Loucy (cell line): ENCODE results near the gene FHL1.

Experiments
- H2AFZ ChIP-seq: fragments of 200-600 bp; sonication (generic); 2 replicates; pipeline ENCODE4 v1.6.0; 2016; ENCODE audit warnings: antibody characterized with exemption, mild to moderate bottlenecking, low read length, moderate library complexity
- H3F3A ChIP-seq: fragments of 200-600 bp; 2 replicates; pipeline ENCODE4 v1.6.0; 2016; ENCODE audit warnings: antibody characterized with exemption, low read depth, mild to moderate bottlenecking
- H3K27me3 ChIP-seq: fragments of 200-600 bp; sonication (generic); 2 replicates; pipeline ENCODE4 v1.6.1; 2014; ENCODE audit warnings: low read length, mild to moderate bottlenecking; ENCODE audit not compliant: insufficient read depth, poor library complexity, severe bottlenecking
- H3K36me3 ChIP-seq: fragments of 200-600 bp; sonication (generic); 2 replicates; pipeline ENCODE4 v1.6.1; 2016; ENCODE audit warnings: low read length; ENCODE audit not compliant: insufficient read depth
- H3K4me1 ChIP-seq: fragments of 200-600 bp; sonication (generic); 2 replicates; pipeline ENCODE4 v1.5.1; 2014; ENCODE audit warnings: low read length, mild to moderate bottlenecking; ENCODE audit not compliant: insufficient read depth, poor library complexity, severe bottlenecking
- H3K4me2 ChIP-seq: fragments of 200-600 bp; sonication (generic); 2 replicates; pipeline ENCODE4 v1.6.0; 2014; ENCODE audit warnings: antibody characterized with exemption, low read length, low read depth, mild to moderate bottlenecking; ENCODE audit not compliant: poor library complexity, severe bottlenecking
- H3K4me3 ChIP-seq: fragments of 200-600 bp; sonication (generic); 2 replicates; pipeline ENCODE4 v1.5.1; 2014; ENCODE audit warnings: low read length, mild to moderate bottlenecking, mixed read lengths; ENCODE audit not compliant: poor library complexity, severe bottlenecking
- H3K79me2 ChIP-seq: fragments of 200-600 bp; sonication (generic); 2 replicates; pipeline ENCODE4 v1.6.1; 2014; ENCODE audit warnings: low read length; ENCODE audit not compliant: insufficient read depth
- H3K9ac ChIP-seq: fragments of 200-600 bp; sonication (generic); 2 replicates; pipeline ENCODE4 v1.6.0; 2014; ENCODE audit warnings: mild to moderate bottlenecking, low read depth, low read length, moderate library complexity; ENCODE audit not compliant: poor library complexity, severe bottlenecking
- H3K9me2 ChIP-seq: fragments of 200-600 bp; sonication (generic); replicated peaks from 2 replicates; pipeline ENCODE4 v1.6.1; 2016; ENCODE audit warnings: low read depth, low read length, mixed read lengths
- H3K9me3 ChIP-seq: fragments of 200-600 bp; sonication (generic); 2 replicates; pipeline ENCODE4 v1.6.1; 2014; ENCODE audit warnings: mild to moderate bottlenecking, antibody characterized with exemption, low read length, low read depth; ENCODE audit not compliant: insufficient read depth
- H4K20me1 ChIP-seq: fragments of 200-600 bp; sonication (generic); 2 replicates; pipeline ENCODE4 v1.6.0; 2014; ENCODE audit warnings: antibody characterized with exemption, low read length, mild to moderate bottlenecking; ENCODE audit not compliant: insufficient read depth, poor library complexity, severe bottlenecking
- EZH2phosphoT487 ChIP-seq: fragments of 200-600 bp; IDR thresholded peaks from 2 replicates; pipeline ENCODE4 v1.6.1; 2018; ENCODE audit warnings: antibody characterized with exemption, mild to moderate bottlenecking, moderate library complexity, borderline replicate concordance
- TF ChIP-seq, protein P1 (sequence below): fragments of 200-600 bp; sonication (generic); conservative IDR thresholded peaks from 2 replicates; pipeline ENCODE4 v1.5.1; 2014; ENCODE audit warnings: mild to moderate bottlenecking, antibody characterized with exemption, low read length

The FHL1 gene

GRCh38 chrX:136191171-136191570 is 43.8 kb downstream of the FHL1 start:
- no peaks in the 10 kb centered on the region for H3K9me2 ChIP-seq
- H3K9me3 ChIP-seq = no peaks in the 10 kb centered on the region
- no peaks in the 10 kb centered on the region for H4K20me1 ChIP-seq
- no peak overlapping the region for H2AFZ ChIP-seq
- no peak overlapping the region for H3K9ac ChIP-seq
- no peaks in the 10 kb centered on the region for H3K79me2 ChIP-seq
- TF ChIP-seq EZH2phosphoT487 = no peak
- TF ChIP-seq, protein P1, sequence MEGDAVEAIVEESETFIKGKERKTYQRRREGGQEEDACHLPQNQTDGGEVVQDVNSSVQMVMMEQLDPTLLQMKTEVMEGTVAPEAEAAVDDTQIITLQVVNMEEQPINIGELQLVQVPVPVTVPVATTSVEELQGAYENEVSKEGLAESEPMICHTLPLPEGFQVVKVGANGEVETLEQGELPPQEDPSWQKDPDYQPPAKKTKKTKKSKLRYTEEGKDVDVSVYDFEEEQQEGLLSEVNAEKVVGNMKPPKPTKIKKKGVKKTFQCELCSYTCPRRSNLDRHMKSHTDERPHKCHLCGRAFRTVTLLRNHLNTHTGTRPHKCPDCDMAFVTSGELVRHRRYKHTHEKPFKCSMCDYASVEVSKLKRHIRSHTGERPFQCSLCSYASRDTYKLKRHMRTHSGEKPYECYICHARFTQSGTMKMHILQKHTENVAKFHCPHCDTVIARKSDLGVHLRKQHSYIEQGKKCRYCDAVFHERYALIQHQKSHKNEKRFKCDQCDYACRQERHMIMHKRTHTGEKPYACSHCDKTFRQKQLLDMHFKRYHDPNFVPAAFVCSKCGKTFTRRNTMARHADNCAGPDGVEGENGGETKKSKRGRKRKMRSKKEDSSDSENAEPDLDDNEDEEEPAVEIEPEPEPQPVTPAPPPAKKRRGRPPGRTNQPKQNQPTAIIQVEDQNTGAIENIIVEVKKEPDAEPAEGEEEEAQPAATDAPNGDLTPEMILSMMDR = no peak
- H3K27me3 ChIP-seq = no peaks in the 10 kb centered on the region
- no peaks in the 10 kb centered on the region for H3K36me3 ChIP-seq
- no peaks in the 10 kb centered on the region for H3F3A ChIP-seq
- H3K4me2 ChIP-seq = no peak overlapping the region
- H3K4me1 ChIP-seq = peaks cover 8% of the 10 kb centered on the region
- H3K4me3 ChIP-seq = no peak overlapping the region

GRCh38 chrX:136192135-136192534 is 44.8 kb downstream of the FHL1 start:
- TF ChIP-seq, protein P1 = no peak
- no peak for TF ChIP-seq EZH2phosphoT487
- no peaks in the 10 kb centered on the region for H3K36me3 ChIP-seq
- H2AFZ ChIP-seq = no peak overlapping the region
- no peaks in the 10 kb centered on the region for H3K9me3 ChIP-seq
- H3K27me3 ChIP-seq = no peaks in the 10 kb centered on the region
- H3K4me3 ChIP-seq = no peak overlapping the region
- H3F3A ChIP-seq = no peaks in the 10 kb centered on the region
- H3K4me1 ChIP-seq = peaks cover 8% of the 10 kb centered on the region
- no peak overlapping the region for H3K9ac ChIP-seq
- peak overlapping the region; percentile 24 for H3K4me2 ChIP-seq
- H4K20me1 ChIP-seq = no peaks in the 10 kb centered on the region
- no peaks in the 10 kb centered on the region for H3K79me2 ChIP-seq
- no peaks in the 10 kb centered on the region for H3K9me2 ChIP-seq

DNA sequence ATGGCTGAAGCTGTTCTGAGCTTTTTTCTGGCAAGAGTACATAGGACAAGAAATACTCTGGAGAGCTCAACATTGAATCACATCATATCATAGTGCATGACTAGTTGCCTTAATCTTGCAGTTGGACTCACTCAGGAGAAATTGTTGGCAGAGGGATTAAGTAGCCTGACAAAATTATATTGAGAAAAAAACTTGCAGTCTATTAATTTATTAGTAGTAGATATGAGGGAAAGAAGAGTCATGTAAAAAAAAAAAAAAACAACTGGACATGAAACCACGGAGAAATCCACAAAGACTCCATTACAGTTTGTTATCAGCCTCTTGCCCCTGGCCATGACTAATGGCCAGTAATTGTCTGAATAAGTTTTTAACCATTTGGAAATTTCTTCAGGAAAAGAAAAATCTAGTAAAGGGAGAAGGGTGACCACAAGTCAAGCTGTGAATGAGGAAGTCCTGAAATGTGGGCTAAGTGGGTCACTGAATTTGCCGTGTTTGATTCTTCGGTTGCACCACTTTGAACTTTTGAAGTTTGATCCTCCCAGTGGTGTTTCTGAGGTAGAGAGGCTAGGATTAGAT is 45.6 kb downstream of the FHL1 start:
- no peak overlapping the region for H3K4me2 ChIP-seq
- H3K9me3 ChIP-seq = no peaks in the 10 kb centered on the region
- no peaks in the 10 kb centered on the region for H3K9me2 ChIP-seq
- H4K20me1 ChIP-seq = no peaks in the 10 kb centered on the region
- no peaks in the 10 kb centered on the region for H3F3A ChIP-seq
- no peaks in the 10 kb centered on the region for H3K36me3 ChIP-seq
- no peak overlapping the region for H3K4me3 ChIP-seq
- no peak overlapping the region for H2AFZ ChIP-seq
- H3K9ac ChIP-seq = no peak overlapping the region
- H3K4me1 ChIP-seq = peaks cover 8% of the 10 kb centered on the region
- H3K27me3 ChIP-seq = no peaks in the 10 kb centered on the region
- no peak for TF ChIP-seq EZH2phosphoT487
- TF ChIP-seq, protein P1 = no peak
- no peaks in the 10 kb centered on the region for H3K79me2 ChIP-seq
